DND-41 (cell line): Measurements from ENCODE around the gene SSBP1.

Experiments
- ATAC-seq: fragments of 200-7000 bp; cut with Tn5 transposase; 3 replicates; pipeline ENCODE4 v1.9.1; 2021; ENCODE audit warnings: low read depth; ENCODE audit not compliant: insufficient read depth
- DNase-seq: peaks from one replicate; pipeline ENCODE4 v3.0.0-alpha.2; 2020
- H2AFZ ChIP-seq: 2 replicates; pipeline ENCODE4 v1.6.0; 2012; ENCODE audit warnings: low read depth, low read length
- H3K27ac ChIP-seq: 2 replicates; pipeline ENCODE4 v1.5.1; 2012; ENCODE audit warnings: low read length, inconsistent platforms
- H3K27me3 ChIP-seq: fragments of 200-600 bp; sonication (generic); 2 replicates; pipeline ENCODE4 v1.6.0; 2012; ENCODE audit warnings: low read length, mild to moderate bottlenecking, inconsistent platforms; ENCODE audit not compliant: insufficient read depth, poor library complexity
- H3K36me3 ChIP-seq: 2 replicates; pipeline ENCODE4 v1.5.1; 2012; ENCODE audit warnings: low read length, inconsistent platforms; ENCODE audit not compliant: insufficient read depth
- H3K4me1 ChIP-seq: 2 replicates; pipeline ENCODE4 v1.5.1; 2012; ENCODE audit warnings: mild to moderate bottlenecking, low read length; ENCODE audit not compliant: insufficient read depth
- H3K4me2 ChIP-seq: 2 replicates; pipeline ENCODE4 v1.6.0; 2012; ENCODE audit warnings: mild to moderate bottlenecking, moderate library complexity, low read length, inconsistent platforms; ENCODE audit not compliant: insufficient read depth
- H3K4me3 ChIP-seq, 2 experiments: fragments of 200-600 bp in 1 of 2; shearing (Covaris generic) in 1 of 2; 2 replicates each; pipeline ENCODE4 v1.5.1; 2012 to 2016; ENCODE audit warnings: inconsistent platforms in 2 of 2, low read length in 2 of 2, mild to moderate bottlenecking in 2 of 2, low read depth in 1 of 2, moderate library complexity in 1 of 2
- H3K79me2 ChIP-seq: 2 replicates; pipeline ENCODE4 v1.6.0; 2012; ENCODE audit warnings: low read length, inconsistent platforms; ENCODE audit not compliant: insufficient read depth
- H3K9ac ChIP-seq: 2 replicates; pipeline ENCODE4 v1.6.0; 2012; ENCODE audit warnings: low read depth, mild to moderate bottlenecking, inconsistent platforms, low read length, moderate library complexity
- H3K9me3 ChIP-seq: 2 replicates; pipeline ENCODE4 v1.5.1; 2012; ENCODE audit warnings: low read length, moderate library complexity, mild to moderate bottlenecking, inconsistent platforms; ENCODE audit not compliant: insufficient read depth, severe bottlenecking
- H4K20me1 ChIP-seq: 2 replicates; pipeline ENCODE4 v1.6.0; 2012; ENCODE audit warnings: low read length; ENCODE audit not compliant: insufficient read depth
- CTCF ChIP-seq: IDR thresholded peaks from 2 replicates; pipeline ENCODE4 v1.5.1; 2012; ENCODE audit warnings: borderline replicate concordance, low read length, moderate library complexity, mild to moderate bottlenecking; ENCODE audit not compliant: poor library complexity, severe bottlenecking; ENCODE audit errors: extremely low read depth
- EZH2 ChIP-seq: IDR thresholded peaks from 3 replicates; pipeline ENCODE4 v1.6.1; 2012; ENCODE audit warnings: borderline replicate concordance, low read depth, mild to moderate bottlenecking, moderate library complexity, low read length, inconsistent platforms; ENCODE audit not compliant: severe bottlenecking

SSBP1 gene

GRCh38 chr7:141693082-141693481, 45.1 kb upstream of the SSBP1 start:
- Histone ChIP-seq H4K20me1 (peaks cover 41% of the 10 kb centered on the region), H3K36me3 (no peaks in the 10 kb centered on the region), H3K4me2 (no peak overlapping the region), H3K27ac (no peak overlapping the region), H3K79me2 (peaks cover 20% of the 10 kb centered on the region; the same call in 1 of the 2 replicates), H3K4me3 (no peak overlapping the region), H3K9me3 (no peaks in the 10 kb centered on the region), H3K4me1 (no peaks in the 10 kb centered on the region), H3K27me3 (no peaks in the 10 kb centered on the region), H2AFZ (no peak overlapping the region), H3K9ac (no peak overlapping the region)
- DNase-seq (no peak), ATAC-seq (no peak)
- TF ChIP-seq EZH2: no peak
- TF ChIP-seq CTCF: no peak

DNA sequence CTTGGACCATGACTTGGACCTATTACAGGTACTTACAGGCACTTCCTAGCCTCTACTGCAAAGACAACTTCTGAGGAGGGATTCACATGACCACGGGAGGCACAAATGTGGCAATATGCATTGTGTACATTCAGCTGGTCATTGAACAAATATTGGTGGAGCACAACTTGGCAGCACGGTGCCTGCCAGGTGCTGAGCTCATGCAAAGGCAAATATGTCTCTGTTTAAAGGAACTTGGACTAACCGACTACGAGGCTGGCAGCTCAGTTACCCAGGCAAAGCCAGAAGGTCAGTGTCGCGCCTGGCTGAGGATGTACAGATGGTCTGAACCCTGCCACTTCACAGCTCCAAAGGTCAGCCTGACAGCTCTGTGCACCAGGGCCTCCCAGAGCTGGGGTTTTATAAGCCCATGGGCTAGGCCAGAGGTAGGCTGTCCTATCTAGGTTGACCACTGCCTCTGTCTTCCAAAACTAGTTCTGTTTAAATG, 42.3 kb upstream of the SSBP1 start:
- TF ChIP-seq CTCF (no peak), EZH2 (no peak)

GRCh38 chr7:141696348-141696747, 41.8 kb upstream of the SSBP1 start:
- no peak for ATAC-seq

More for the DNA sequence above, 42.3 kb upstream of the SSBP1 start:
- peaks cover 48% of the 10 kb centered on the region for H4K20me1 ChIP-seq
- ATAC-seq (no peak), DNase-seq (no peak)
- H3K4me2 ChIP-seq: no peak overlapping the region
- H3K4me3 ChIP-seq: no peak overlapping the region
- no peak overlapping the region for H3K9ac ChIP-seq
- peaks cover 14% of the 10 kb centered on the region for H3K4me1 ChIP-seq
- no peaks in the 10 kb centered on the region for H3K9me3 ChIP-seq
- H2AFZ ChIP-seq: no peak overlapping the region
- H3K27me3 ChIP-seq: no peaks in the 10 kb centered on the region
- no peaks in the 10 kb centered on the region for H3K36me3 ChIP-seq
- H3K27ac ChIP-seq: no peak overlapping the region
- H3K79me2 ChIP-seq: peaks cover 30% of the 10 kb centered on the region

More at GRCh38 chr7:141696348-141696747, 41.8 kb upstream of the SSBP1 start:
- TF ChIP-seq CTCF (no peak), EZH2 (no peak)
- H3K27ac ChIP-seq: no peak overlapping the region
- H3K27me3 ChIP-seq: no peaks in the 10 kb centered on the region
- no peak overlapping the region for H3K4me2 ChIP-seq
- no peak overlapping the region for H3K9ac ChIP-seq
- H2AFZ ChIP-seq: no peak overlapping the region
- H3K79me2 ChIP-seq: peaks cover 30% of the 10 kb centered on the region
- H3K36me3 ChIP-seq: no peaks in the 10 kb centered on the region
- H3K4me3 ChIP-seq: no peak overlapping the region
- no peak for DNase-seq
- peaks cover 18% of the 10 kb centered on the region for H3K4me1 ChIP-seq
- no peaks in the 10 kb centered on the region for H3K9me3 ChIP-seq
- H4K20me1 ChIP-seq: peaks cover 45% of the 10 kb centered on the region
